GM23338 (cell line): Measurements from ENCODE around the gene LAMB1. TPM values are rescaled to one million over a fixed set of nuclear protein-coding genes. Genes with fewer than 3 reads are reported as not detected.

Experiments
- ATAC-seq: fragments of 200-7000 bp; cut with Tn5 transposase; 3 replicates; pipeline ENCODE4 v1.9.1; 2020
- DNase-seq: peaks from one replicate; pipeline ENCODE4 v3.0.0-alpha.2; 2015; ENCODE audit warnings: low spot score
- H2AFZ ChIP-seq: fragments of 200-600 bp; sonication (generic); 2 replicates; pipeline ENCODE4 v1.8.0; 2016; ENCODE audit warnings: antibody characterized with exemption, mild to moderate bottlenecking, moderate library complexity
- H3F3A ChIP-seq: fragments of 200-600 bp; sonication (generic); replicated peaks from 2 replicates; pipeline ENCODE4 v1.8.0; 2017; ENCODE audit warnings: antibody characterized with exemption, mixed run types, low read depth
- H3K27ac ChIP-seq: fragments of 200-600 bp; sonication (generic); 2 replicates; pipeline ENCODE4 v1.6.1; 2016; ENCODE audit warnings: low read depth
- H3K27me3 ChIP-seq: fragments of 200-600 bp; sonication (generic); 2 replicates; pipeline ENCODE4 v1.8.0; 2016; ENCODE audit warnings: mild to moderate bottlenecking, mixed run types, moderate library complexity; ENCODE audit not compliant: insufficient read depth
- H3K36me3 ChIP-seq: fragments of 200-600 bp; sonication (generic); 2 replicates; pipeline ENCODE4 v1.8.0; 2016; ENCODE audit warnings: mild to moderate bottlenecking; ENCODE audit not compliant: insufficient read depth
- H3K4me1 ChIP-seq: fragments of 200-600 bp; sonication (generic); 2 replicates; pipeline ENCODE4 v1.8.0; 2016; ENCODE audit warnings: mild to moderate bottlenecking, moderate library complexity; ENCODE audit not compliant: insufficient read depth
- H3K4me2 ChIP-seq: fragments of 200-600 bp; sonication (generic); 2 replicates; pipeline ENCODE4 v1.7.1; 2017; ENCODE audit warnings: mixed run types
- H3K4me3 ChIP-seq: fragments of 200-600 bp; sonication (generic); 2 replicates; pipeline ENCODE4 v1.6.1; 2016; ENCODE audit warnings: mixed run types
- H3K79me2 ChIP-seq: fragments of 200-600 bp; sonication (generic); replicated peaks from 2 replicates; pipeline ENCODE4 v1.8.0; 2017; ENCODE audit warnings: mild to moderate bottlenecking; ENCODE audit not compliant: insufficient read depth
- H3K9me2 ChIP-seq: fragments of 200-600 bp; sonication (generic); 2 replicates; pipeline ENCODE4 v1.8.0; 2017; ENCODE audit not compliant: insufficient read depth
- H4K20me1 ChIP-seq: fragments of 200-600 bp; sonication (generic); replicated peaks from 2 replicates; pipeline ENCODE4 v1.8.0; 2017; ENCODE audit warnings: mild to moderate bottlenecking; ENCODE audit not compliant: insufficient read depth
- H3K27ac Mint-ChIP-seq: 2 replicates; pipeline ENCODE4 v1.8.0; 2020; ENCODE audit warnings: inconsistent platforms, mild to moderate bottlenecking, moderate library complexity, mixed read lengths
- H3K27me3 Mint-ChIP-seq: 3 replicates; pipeline ENCODE4 v1.8.0; 2022; ENCODE audit warnings: low read depth, mild to moderate bottlenecking, moderate library complexity, mixed read lengths, inconsistent platforms; ENCODE audit not compliant: insufficient read depth, poor library complexity
- H3K36me3 Mint-ChIP-seq: 3 replicates; pipeline ENCODE4 v1.8.0; 2021; ENCODE audit warnings: low read depth, mild to moderate bottlenecking, inconsistent platforms, moderate library complexity, mixed read lengths
- H3K4me1 Mint-ChIP-seq: 3 replicates; pipeline ENCODE4 v1.8.0; 2020; ENCODE audit warnings: mild to moderate bottlenecking, inconsistent platforms, mixed read lengths
- H3K4me3 Mint-ChIP-seq: 3 replicates; pipeline ENCODE4 v1.8.0; 2021; ENCODE audit warnings: moderate library complexity, mild to moderate bottlenecking, inconsistent platforms, mixed read lengths
- H3K9me3 Mint-ChIP-seq: 3 replicates; pipeline ENCODE4 v1.8.0; 2020; ENCODE audit warnings: moderate library complexity, mild to moderate bottlenecking, inconsistent platforms, mixed read lengths
- CREB1 ChIP-seq: fragments of 250-450 bp; sonication (Bioruptor Pico); IDR thresholded peaks from 2 replicates; pipeline ENCODE4 v1.5.0; 2020; ENCODE audit warnings: low read depth, mild to moderate bottlenecking, moderate library complexity
- CTCF ChIP-seq, 2 experiments: fragments of 200-600 bp in 1 of 2; sonication (generic) in 1 of 2; conservative IDR thresholded peaks; 2 replicates each; pipeline versions ENCODE4 v1.5.1 to v1.6.1; 2016 to 2017; ENCODE audit warnings: antibody characterized with exemption in 2 of 2, low read depth in 2 of 2, mild to moderate bottlenecking in 2 of 2, moderate library complexity in 1 of 2
- ETS1 ChIP-seq: IDR thresholded peaks from 2 replicates; pipeline ENCODE4 v1.6.1; 2016; ENCODE audit warnings: antibody characterized with exemption
- EZH2 ChIP-seq: fragments of 200-600 bp; sonication (generic); IDR thresholded peaks from one replicate; pipeline ENCODE4 v1.8.0; 2017; ENCODE audit warnings: antibody characterized with exemption, mild to moderate bottlenecking, low read depth; ENCODE audit not compliant: unreplicated experiment
- EZH2phosphoT487 ChIP-seq: fragments of 200-600 bp; sonication (generic); IDR thresholded peaks from one replicate; pipeline ENCODE4 v1.8.1; 2018; ENCODE audit warnings: antibody characterized with exemption; ENCODE audit not compliant: unreplicated experiment
- JUNB ChIP-seq: IDR thresholded peaks from one replicate; pipeline ENCODE4 v1.6.1; 2016; ENCODE audit warnings: antibody characterized with exemption; ENCODE audit not compliant: unreplicated experiment
- NANOG ChIP-seq: IDR thresholded peaks from 2 replicates; pipeline ENCODE4 v1.6.1; 2016; ENCODE audit warnings: antibody characterized with exemption, borderline replicate concordance
- POLR2AphosphoS5 ChIP-seq: IDR thresholded peaks from 2 replicates; pipeline ENCODE4 v1.6.1; 2016; ENCODE audit warnings: antibody characterized with exemption, low read depth
- REST ChIP-seq: IDR thresholded peaks from one replicate; pipeline ENCODE4 v1.6.1; 2018; ENCODE audit warnings: antibody characterized with exemption; ENCODE audit not compliant: unreplicated experiment
- STAT1 ChIP-seq: IDR thresholded peaks from one replicate; pipeline ENCODE4 v1.6.1; 2016; ENCODE audit warnings: antibody characterized with exemption; ENCODE audit not compliant: unreplicated experiment
- ZNF114 ChIP-seq: fragments of 250-450 bp; sonication (Bioruptor Pico); IDR thresholded peaks from 2 replicates; pipeline ENCODE4 v1.5.0; 2020; ENCODE audit warnings: mild to moderate bottlenecking, moderate library complexity
- ZNF331 ChIP-seq: fragments of 250-450 bp; sonication (Bioruptor Pico); IDR thresholded peaks from 2 replicates; pipeline ENCODE4 v1.5.0; 2020; ENCODE audit warnings: low read depth, mild to moderate bottlenecking, moderate library complexity
- ZNF462 ChIP-seq: fragments of 250-450 bp; sonication (Bioruptor Pico); IDR thresholded peaks from 2 replicates; pipeline ENCODE4 v1.5.0; 2020; ENCODE audit warnings: mild to moderate bottlenecking, moderate library complexity
- polyA plus RNA-seq: library from polyadenylated mRNA; unstranded; fragments of >200 nt; fragmentation: Nextera tagmentation; extraction: Ambion mirVana; gene quantifications from 2 replicates; pipeline ENCODE4 v1.2.1, GENCODE V29; 2016
- total RNA-seq: library from RNA; depleted of rRNA; stranded (reverse); fragments of >200 nt; shearing (Covaris generic); gene quantifications from 2 replicates; pipeline ENCODE4 v1.2.3, GENCODE V29; 2014

Gene LAMB1
- total and polyA plus RNA-seq, 2 experiments from 2014 or later, result 53.5 to 57.8 TPM

- no peak for TF ChIP-seq REST
Measured at GRCh38 chr7:108007762-108008161, 4.8 kb upstream of the LAMB1 start (continued).

GRCh38 chr7:108007261-108007660, 4.3 kb upstream of the LAMB1 start:
- Histone ChIP-seq H3K36me3 (no peaks in the 10 kb centered on the region), H3K4me2 (no peak overlapping the region), H4K20me1 (no peaks in the 10 kb centered on the region; the same call in 1 of the 2 replicates), H3K9me2 (no peaks in the 10 kb centered on the region), H2AFZ (no peak overlapping the region), H3K27me3 (peaks cover 56% of the 10 kb centered on the region), H3K79me2 (no peaks in the 10 kb centered on the region), H3F3A (peaks cover 3% of the 10 kb centered on the region; the same call in 1 of the 2 replicates), H3K4me3 (no peak overlapping the region), H3K4me1 (peaks cover 13% of the 10 kb centered on the region; the same call in 1 of the 2 replicates), H3K27ac (no peak overlapping the region)
- Mint-ChIP-seq H3K4me3 (no peak overlapping the region), H3K27ac (no peak overlapping the region), H3K27me3 (peaks cover 50% of the 10 kb centered on the region), H3K36me3 (no peaks in the 10 kb centered on the region), H3K4me1 (peaks cover 11% of the 10 kb centered on the region; the same call in 2 of the 3 replicates), H3K9me3 (no peaks in the 10 kb centered on the region)
- DNase-seq, result no peak
- no peak for ATAC-seq
- TF ChIP-seq CTCF (conservative IDR thresholded peaks at IDR 0.05; ENCODE audit: low read depth in 2 of 2), result no peak
- no peak for TF ChIP-seq ZNF462 (CRISPR knock-in tag)
- TF ChIP-seq JUNB, result no peak
- TF ChIP-seq CREB1 (CRISPR knock-in tag), result no peak
- TF ChIP-seq EZH2, result no peak
- no peak for TF ChIP-seq NANOG
- TF ChIP-seq ZNF114 (CRISPR knock-in tag), result no peak
- TF ChIP-seq ZNF331 (CRISPR knock-in tag), result no peak
- TF ChIP-seq STAT1, result no peak
- TF ChIP-seq EZH2phosphoT487, result no peak
- no peak for TF ChIP-seq POLR2AphosphoS5
- TF ChIP-seq ETS1, result no peak
